GM21381 (cell line): ENCODE results near the gene DCAF6.

Experiments
- ATAC-seq: cut with Tn5 transposase; IDR thresholded peaks from one replicate; pipeline ENCODE4 v1.9.1; 2021; ENCODE audit warnings: mild to moderate bottlenecking, moderate library complexity; ENCODE audit not compliant: unreplicated experiment

DCAF6 gene

GRCh38 chr1:168099337-168099801, 162.9 kb downstream of the DCAF6 start:
- no peak for ATAC-seq

- ATAC-seq, result no peak
Observed at GRCh38 chr1:168100315-168101002, 164.0 kb downstream of the DCAF6 start.

- no peak for ATAC-seq
Observed at GRCh38 chr1:168101336-168101735, 164.9 kb downstream of the DCAF6 start.

GRCh38 chr1:168102487-168102886, 166.0 kb downstream of the DCAF6 start:
- no peak for ATAC-seq

- no peak for ATAC-seq
Observed at GRCh38 chr1:168104535-168104934, 168.1 kb downstream of the DCAF6 start.

- ATAC-seq, result no peak
Observed at GRCh38 chr1:168105846-168106245, 169.4 kb downstream of the DCAF6 start.

GRCh38 chr1:168106274-168106673, 169.8 kb downstream of the DCAF6 start:
- ATAC-seq, result no peak

- ATAC-seq, result no peak
Observed at GRCh38 chr1:168110896-168111545, 174.5 kb downstream of the DCAF6 start.

- no peak for ATAC-seq
Observed at GRCh38 chr1:168112673-168113305, 176.3 kb downstream of the DCAF6 start.

GRCh38 chr1:168114845-168115244, 178.4 kb downstream of the DCAF6 start:
- no peak for ATAC-seq

- ATAC-seq, result no peak
Observed at GRCh38 chr1:168116327-168116799, 179.9 kb downstream of the DCAF6 start.

GRCh38 chr1:168119750-168120149, 183.3 kb downstream of the DCAF6 start:
- no peak for ATAC-seq

- no peak for ATAC-seq
Observed at GRCh38 chr1:168121401-168122011, 185.0 kb downstream of the DCAF6 start.

- ATAC-seq, result no peak
Observed at GRCh38 chr1:168125051-168125450, 188.6 kb downstream of the DCAF6 start.
